ENCODE results near the gene SH3RF3.

SH3RF3 gene

GRCh38 chr2:109324861-109325260 is 195.9 kb downstream of the SH3RF3 start:
- no peak for TF ChIP-seq CTCF (IDR thresholded peaks at IDR 0.05; ENCODE audit: insufficient read depth, low read depth, low read length, missing control alignments)
- peak; percentile 50 for DNase-seq (ENCODE audit: low read depth)

GRCh38 chr2:109325570-109325969 is 196.6 kb downstream of the SH3RF3 start:
- DNase-seq (ENCODE audit: low read depth) = no peak
- no peak overlapping the region for H3K4me3 ChIP-seq (ENCODE audit: low read length)
- no peak for TF ChIP-seq CTCF (IDR thresholded peaks at IDR 0.05; ENCODE audit: insufficient read depth, low read depth, low read length, missing control alignments)

More at GRCh38 chr2:109324861-109325260, 195.9 kb downstream of the SH3RF3 start:
- H3K4me3 ChIP-seq (ENCODE audit: low read length) = no peak overlapping the region

- DNase-seq (ENCODE audit: low read depth) = no peak
- no peak overlapping the region for H3K4me3 ChIP-seq (ENCODE audit: low read length)
- no peak for TF ChIP-seq CTCF (IDR thresholded peaks at IDR 0.05; ENCODE audit: insufficient read depth, low read depth, low read length, missing control alignments)
Measured at GRCh38 chr2:109326306-109326705, 197.3 kb downstream of the SH3RF3 start.

- H3K4me3 ChIP-seq (ENCODE audit: low read length) = no peak overlapping the region
- no peak for DNase-seq (ENCODE audit: low read depth)
- TF ChIP-seq CTCF (IDR thresholded peaks at IDR 0.05; ENCODE audit: insufficient read depth, low read depth, low read length, missing control alignments) = no peak
Measured at GRCh38 chr2:109330056-109330455, 201.1 kb downstream of the SH3RF3 start.

GRCh38 chr2:109331081-109331480 is 202.1 kb downstream of the SH3RF3 start:
- DNase-seq (ENCODE audit: low read depth) = no peak
- no peak overlapping the region for H3K4me3 ChIP-seq (ENCODE audit: low read length)
- no peak for TF ChIP-seq CTCF (IDR thresholded peaks at IDR 0.05; ENCODE audit: insufficient read depth, low read depth, low read length, missing control alignments)

- TF ChIP-seq CTCF (IDR thresholded peaks at IDR 0.05; ENCODE audit: insufficient read depth, low read depth, low read length, missing control alignments) = no peak
- no peak overlapping the region for H3K4me3 ChIP-seq (ENCODE audit: low read length)
- DNase-seq (ENCODE audit: low read depth) = peak; percentile 97
Measured at GRCh38 chr2:109331896-109332848, 203.2 kb downstream of the SH3RF3 start.
